Measurements from ENCODE around the gene SLC8A1. TPM values are rescaled to one million over a fixed set of nuclear protein-coding genes. Genes with fewer than 3 reads are reported as not detected.

SLC8A1 gene
- polyA plus RNA-seq, 4 donors, result 66.4 to 109 (median 72.6) TPM

DNA sequence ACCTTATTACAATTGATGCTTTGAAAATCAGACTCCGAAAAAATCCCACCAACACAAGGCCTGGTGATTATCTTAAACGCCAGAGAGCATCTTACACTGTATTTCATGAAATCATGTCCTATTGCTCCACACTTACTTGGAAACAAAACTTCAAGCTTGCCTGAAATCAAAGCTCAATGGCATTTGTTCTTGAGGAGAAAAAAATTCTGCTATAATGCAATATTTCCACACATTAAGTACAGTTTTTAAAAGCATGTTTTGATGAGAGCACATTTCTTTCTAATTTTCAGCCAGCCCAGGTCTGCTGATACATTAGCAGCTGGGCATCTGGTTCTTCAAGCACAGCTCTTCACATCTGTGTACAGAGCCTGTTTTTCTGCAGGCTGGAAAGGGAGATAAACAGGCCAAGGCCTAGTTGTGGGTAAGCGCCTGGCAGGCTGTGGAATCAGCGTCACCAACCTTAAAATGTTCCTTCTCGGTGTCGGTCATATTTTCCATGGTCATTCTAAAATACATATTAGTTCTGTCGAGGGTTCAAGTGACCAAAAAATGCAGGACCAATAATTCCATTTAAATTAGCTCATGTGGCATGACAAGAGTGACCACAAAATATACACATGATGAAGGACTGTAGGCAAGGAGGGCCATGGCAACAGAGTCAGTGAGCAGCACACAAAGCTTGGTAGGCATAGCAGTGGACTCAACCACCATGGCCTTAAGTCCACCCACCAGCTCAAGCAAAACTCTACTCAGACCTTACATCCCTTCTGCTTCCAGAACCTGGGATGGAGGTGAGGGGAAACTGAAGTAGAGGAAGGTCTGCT is 20.9 kb downstream of the SLC8A1 start:
- DNase-seq (ENCODE audit: low read depth in 4 of 4, low spot score in 3 of 4), result no peak

DNA sequence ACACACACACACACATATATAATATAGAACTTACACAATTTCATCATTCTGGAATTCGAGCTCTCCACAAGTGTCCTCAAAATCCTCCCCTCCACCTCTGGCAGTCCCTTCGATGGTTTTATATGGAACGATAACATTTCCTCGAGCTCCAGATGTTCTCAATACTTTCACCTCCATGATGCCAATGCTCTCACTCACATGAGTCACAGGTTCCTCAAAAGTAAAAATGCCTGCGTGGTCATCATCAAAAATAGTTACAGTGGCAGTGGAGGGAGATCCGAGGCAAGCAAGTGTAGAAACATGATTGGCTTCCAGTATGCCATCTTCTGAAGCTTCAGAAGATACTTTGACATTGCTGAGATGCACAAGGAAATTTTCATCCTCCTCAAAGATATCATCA is 23.5 kb downstream of the SLC8A1 start:
- DNase-seq (ENCODE audit: low read depth in 4 of 4, low spot score in 3 of 4), result no peak

GRCh38 chr2:40421631-40422297 is 30.1 kb downstream of the SLC8A1 start:
- no peak for DNase-seq (ENCODE audit: low read depth in 4 of 4, low spot score in 3 of 4)

DNA sequence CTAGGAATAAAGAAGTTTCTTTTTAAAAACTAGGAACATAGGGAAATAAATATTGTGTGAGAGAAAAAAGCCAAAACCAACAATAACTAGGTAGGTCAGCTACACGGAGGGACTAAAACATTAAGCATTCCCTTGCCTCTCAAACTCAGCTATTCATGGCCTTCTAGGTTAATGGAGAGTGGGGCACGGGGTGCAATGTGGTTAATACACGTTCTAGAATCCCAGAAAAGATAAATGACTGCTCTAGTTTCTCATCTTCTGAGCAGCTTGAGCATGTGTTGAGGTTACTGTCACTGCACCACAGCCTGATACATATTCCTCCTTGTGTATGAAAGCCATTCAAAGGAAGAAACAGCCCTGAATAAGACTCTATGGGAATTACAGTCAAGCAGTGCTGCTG is 31.4 kb downstream of the SLC8A1 start:
- DNase-seq (ENCODE audit: low read depth in 4 of 4, low spot score in 3 of 4), result no peak

- no peak for DNase-seq (ENCODE audit: low read depth in 4 of 4, low spot score in 3 of 4)
Observed at GRCh38 chr2:40419364-40419762, 32.5 kb downstream of the SLC8A1 start.

DNA sequence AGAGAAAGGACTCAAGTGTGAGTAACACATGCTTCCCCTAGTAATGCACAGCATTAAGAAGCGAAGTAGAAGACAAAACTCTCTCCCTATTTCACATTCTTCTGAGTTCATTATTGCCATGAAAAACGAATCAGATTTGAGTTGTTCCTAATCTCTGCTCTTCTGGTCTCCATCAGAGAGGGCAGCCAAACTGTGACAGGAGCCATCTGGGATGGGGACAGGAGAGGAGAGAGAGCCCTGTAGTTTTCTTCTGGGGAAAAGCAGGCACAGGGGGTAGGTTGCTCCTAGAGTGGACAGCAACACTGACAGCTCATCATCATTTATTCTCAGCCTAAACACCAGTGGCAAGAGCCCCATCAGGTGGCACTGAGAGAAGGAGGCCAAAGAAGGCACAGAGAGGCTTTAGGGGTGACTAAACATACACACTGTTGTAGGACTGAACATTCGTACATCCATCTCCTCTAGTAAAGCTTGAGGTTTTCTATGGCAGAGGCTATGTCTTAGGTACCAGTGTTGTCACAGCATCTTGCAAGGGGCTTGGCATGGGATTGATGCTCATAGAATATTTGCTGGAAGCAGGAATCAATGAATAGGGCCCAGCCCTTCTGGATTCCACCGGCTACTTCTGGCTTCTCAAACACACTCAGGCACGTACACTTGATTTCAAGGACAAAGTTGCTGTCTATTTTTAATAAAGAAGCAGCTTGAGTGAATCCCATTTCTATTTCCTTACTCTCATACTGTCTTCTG is 33.1 kb downstream of the SLC8A1 start:
- no peak for DNase-seq (ENCODE audit: low read depth in 4 of 4, low spot score in 3 of 4)

DNA sequence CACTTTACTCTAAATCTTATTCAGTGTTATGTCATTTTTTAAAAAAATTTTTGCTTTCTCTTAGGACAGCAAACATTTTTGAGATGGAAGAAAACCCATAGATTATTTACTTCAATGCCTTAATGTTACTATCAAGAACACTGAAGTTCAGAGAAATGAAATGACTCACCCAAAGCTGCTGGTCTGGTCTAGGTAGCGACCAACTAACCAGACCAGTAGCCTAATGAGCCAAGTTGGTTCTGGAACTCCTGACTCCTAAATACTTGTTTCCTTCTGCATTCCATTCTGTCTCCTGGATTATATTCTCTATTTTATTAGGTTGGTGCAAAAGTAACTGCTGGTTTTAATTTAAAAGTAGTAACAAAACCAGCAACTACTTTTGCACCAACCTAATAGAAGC is 35.4 kb downstream of the SLC8A1 start:
- DNase-seq (ENCODE audit: low read depth in 4 of 4, low spot score in 3 of 4), result no peak

DNA sequence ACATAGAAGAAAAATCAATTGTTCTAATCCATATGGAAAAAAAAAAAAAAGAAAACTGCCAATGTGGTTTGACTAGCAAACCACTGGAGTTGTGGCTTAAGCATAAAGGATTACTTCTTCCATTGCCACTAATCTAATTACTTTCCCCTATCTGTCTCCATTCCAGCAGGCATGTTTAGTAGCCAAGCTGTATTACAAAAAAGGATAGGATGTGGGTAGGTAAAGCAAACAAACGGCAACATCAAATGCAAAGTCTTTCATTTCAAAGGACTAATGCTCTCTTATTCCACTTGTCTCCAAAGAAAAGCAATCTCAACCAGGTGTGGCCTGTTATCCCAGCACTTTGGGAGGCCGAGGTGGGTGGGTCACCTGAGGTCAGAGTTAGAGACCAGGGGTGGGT is 36.5 kb downstream of the SLC8A1 start:
- no peak for DNase-seq (ENCODE audit: low read depth in 4 of 4, low spot score in 3 of 4)

DNA sequence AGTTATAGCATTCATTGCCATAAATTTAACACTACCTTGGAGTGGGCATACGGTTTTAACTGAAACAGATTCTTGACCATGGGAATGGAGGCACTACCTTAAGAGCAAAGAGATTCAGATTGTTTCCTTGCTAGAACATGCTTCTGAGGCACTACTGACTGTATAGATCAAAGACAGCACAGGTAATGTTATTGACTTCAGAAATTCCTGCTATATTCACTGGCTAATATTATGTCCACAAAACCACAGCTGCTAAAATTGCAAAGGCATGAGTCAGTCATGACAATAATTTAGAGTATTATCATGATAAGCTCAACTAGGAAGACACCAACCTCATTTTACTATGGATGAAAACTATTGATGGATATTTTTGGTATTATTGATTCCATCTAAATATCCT is 39.4 kb downstream of the SLC8A1 start:
- DNase-seq (ENCODE audit: low read depth in 4 of 4, low spot score in 3 of 4), result no peak

DNA sequence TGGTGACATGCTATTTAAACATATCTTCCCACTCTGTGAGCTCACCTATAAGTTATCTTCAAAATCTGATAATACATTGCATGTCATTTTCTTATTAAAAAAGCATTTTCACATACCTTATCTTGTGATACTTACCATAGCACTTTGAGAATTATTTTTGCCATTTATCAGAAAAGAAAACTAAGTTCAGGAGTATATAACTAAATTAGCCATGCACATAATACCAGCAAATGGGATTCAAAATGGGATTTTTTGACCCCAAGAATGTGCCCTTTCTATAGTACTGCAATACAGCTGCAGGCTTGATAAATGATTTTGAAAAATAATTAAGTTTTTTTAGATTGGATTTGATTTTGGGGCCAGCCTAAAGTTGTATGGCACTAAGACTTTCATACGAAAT is 41.2 kb downstream of the SLC8A1 start:
- DNase-seq (ENCODE audit: low read depth in 4 of 4, low spot score in 3 of 4), result no peak

GRCh38 chr2:40409734-40410133 is 42.2 kb downstream of the SLC8A1 start:
- no peak for DNase-seq (ENCODE audit: low read depth in 4 of 4, low spot score in 3 of 4)

DNA sequence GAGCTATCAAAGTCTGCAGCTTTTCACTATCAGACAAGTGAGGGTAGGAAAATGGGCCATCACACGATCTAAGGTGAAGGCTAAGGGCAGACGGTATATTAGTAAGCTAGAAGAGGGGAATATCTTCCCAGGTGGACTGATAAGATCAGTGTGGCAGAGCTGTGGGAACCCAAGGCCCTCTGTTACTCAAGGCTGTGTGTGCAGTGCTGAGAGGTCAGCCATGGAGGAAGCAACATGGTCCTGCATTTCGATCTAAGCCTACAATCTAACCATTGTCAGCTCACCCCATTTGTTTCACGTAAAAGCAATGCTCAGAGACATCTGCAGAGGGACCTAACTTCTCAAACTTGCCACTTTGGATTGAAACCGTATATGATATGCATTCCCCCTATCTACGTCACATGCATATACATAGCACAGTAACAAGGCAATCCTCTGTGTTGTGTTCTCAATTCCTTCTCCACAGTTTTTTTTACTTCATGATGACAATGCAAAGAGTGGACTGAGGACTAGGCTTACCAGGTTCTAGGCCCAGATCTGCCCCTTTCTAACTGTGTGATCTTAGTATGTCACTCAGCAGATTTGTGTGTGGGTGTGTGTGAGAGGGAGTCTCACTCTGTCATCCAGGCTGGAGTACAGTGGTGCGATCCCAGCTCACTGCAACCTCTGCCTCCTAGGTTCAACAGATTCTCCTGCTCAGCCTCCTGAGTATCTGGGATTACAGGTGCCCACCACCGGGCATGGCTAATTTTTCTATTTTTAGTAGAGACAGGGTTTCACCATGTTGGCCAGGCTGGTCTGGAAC is 45.2 kb downstream of the SLC8A1 start:
- no peak for DNase-seq (ENCODE audit: low read depth in 4 of 4, low spot score in 3 of 4)

GRCh38 chr2:40405465-40405864 is 46.4 kb downstream of the SLC8A1 start:
- no peak for DNase-seq (ENCODE audit: low read depth in 4 of 4, low spot score in 3 of 4)

- DNase-seq (ENCODE audit: low read depth in 4 of 4, low spot score in 3 of 4), result no peak
Observed at GRCh38 chr2:40404517-40404916, 47.4 kb downstream of the SLC8A1 start.

GRCh38 chr2:40403233-40403836 is 48.6 kb downstream of the SLC8A1 start:
- DNase-seq (ENCODE audit: low read depth in 4 of 4, low spot score in 3 of 4), result no peak

DNA sequence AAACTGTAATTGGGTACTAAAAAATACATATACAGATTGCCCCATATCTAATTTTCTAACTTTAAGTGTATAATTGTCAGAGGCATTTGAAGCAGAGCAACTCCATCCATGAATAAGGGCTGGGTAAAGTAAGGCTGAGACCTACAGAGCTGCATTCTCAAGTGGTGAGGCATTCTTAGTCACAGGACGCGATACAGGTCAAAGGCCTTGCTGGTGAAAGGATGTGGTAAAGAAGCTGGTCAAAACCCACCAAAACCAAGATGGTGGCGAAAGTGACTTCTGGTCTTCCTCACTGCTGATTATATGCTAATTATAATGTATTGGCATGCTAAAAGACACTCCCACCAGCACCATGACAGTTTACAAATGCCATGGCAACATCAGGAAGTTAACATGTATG is 50.0 kb downstream of the SLC8A1 start:
- DNase-seq (ENCODE audit: low read depth in 4 of 4, low spot score in 3 of 4), result no peak

GRCh38 chr2:40400336-40400953 is 51.4 kb downstream of the SLC8A1 start:
- DNase-seq (ENCODE audit: low read depth in 4 of 4, low spot score in 3 of 4), result no peak

DNA sequence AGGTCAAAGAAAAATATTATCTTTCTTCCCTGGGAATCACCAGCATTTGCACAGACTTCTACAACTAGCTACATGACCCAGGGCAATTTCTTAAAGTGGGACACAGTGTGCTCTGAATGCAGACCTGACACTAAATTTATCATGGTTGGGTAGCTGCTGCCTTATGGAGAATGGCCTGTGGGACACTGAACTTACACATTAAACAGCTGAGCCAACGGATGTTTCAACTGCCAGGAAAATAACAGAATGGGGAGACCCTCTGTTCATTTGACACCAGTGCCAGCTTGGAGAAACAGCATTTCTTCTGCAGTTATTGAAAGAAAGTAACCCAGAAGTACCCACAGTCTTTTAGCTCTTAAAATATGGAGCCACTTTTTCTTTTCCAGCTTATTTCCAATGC is 54.1 kb downstream of the SLC8A1 start:
- no peak for DNase-seq (ENCODE audit: low read depth in 4 of 4, low spot score in 3 of 4)

GRCh38 chr2:40396124-40396523 is 55.8 kb downstream of the SLC8A1 start:
- DNase-seq (ENCODE audit: low read depth in 4 of 4, low spot score in 3 of 4), result no peak
